HG03520 (cell line): ENCODE measurements around the gene TACR2.

ENCODE experiments used
- ATAC-seq: cut with Tn5 transposase; IDR thresholded peaks from one replicate; pipeline ENCODE4 v1.9.1; 2021; ENCODE audit warnings: mild to moderate bottlenecking, moderate library complexity; ENCODE audit not compliant: unreplicated experiment

TACR2 gene

GRCh38 chr10:69405221-69405620 is 11.5 kb downstream of the TACR2 start:
- no peak for ATAC-seq

DNA sequence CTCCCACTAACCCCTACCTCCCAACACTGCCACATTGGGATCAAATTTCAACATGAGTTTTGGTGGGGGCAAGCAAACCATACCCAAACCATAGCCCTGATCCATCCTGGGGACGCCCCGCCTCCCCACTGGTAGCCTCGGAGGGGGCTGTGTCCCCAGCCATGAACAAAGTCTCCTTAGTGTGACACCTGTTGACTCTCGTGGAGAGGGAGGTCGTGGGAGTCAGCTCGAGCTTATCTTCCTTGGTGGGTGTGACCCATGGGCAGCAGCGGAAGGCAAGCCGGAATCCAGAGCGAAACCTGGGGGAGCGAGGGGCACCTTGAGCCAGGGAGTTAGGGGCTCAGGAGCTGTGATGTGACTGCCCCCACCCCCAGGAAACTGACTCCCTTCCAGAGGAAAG is 11.9 kb downstream of the TACR2 start:
- ATAC-seq, result no peak

DNA sequence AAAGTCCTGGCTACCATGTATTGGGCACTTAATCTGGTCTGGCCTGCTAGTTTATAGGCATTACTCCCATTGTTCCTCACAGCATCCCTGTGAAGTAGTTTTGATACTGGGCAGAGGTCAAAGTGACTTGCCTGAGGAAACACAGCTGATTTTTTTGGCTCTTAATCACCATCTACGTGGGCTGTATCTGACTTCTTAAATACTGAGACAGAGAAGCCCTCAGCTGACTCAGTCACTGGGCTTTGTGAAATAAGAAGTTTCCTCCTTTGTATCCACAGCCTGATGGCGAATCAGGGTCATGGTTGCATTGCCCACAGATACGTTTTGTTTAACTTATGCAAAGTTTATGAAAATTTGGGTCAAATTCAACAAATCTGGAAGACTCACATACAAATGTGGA is 13.2 kb downstream of the TACR2 start:
- no peak for ATAC-seq

DNA sequence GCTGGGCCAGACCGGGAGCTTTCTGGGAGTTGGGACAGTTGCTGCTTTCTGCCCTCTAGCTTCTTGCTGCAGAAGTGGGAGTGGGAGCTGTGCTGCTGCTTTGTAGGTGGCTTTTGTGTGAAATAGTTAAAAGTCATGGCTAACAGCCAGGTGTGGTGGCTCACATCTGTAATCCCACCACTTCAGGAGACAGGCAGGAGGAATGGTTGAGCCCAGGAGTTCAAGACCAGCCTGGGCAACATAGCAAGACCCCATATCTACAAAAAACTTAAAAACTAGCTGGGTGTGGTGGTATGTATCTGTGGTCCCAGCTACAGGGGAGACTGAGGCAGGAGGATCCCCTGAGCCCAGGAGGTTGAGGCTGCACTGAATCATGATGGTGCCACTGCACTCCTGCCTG is 13.7 kb downstream of the TACR2 start:
- ATAC-seq, result no peak

DNA sequence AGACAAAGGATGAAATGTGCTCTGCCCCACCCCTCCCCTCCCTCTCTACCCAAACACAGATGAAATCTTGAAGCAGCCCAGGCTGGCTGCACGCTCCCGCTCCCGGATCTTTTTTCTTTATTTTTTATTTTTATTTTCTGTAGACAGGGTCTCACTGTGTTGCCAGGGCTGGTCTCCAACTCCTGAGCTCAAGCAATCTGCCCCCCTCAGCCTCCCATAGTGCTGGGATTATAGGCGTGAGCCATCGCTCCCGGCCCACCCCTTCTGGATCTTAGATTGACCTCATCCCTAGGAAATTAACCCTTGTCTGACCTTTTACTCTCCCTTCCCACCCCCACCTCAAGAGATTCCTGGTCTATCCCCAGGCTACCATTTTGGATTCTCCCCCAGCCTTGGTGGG is 14.3 kb downstream of the TACR2 start:
- ATAC-seq, result no peak

DNA sequence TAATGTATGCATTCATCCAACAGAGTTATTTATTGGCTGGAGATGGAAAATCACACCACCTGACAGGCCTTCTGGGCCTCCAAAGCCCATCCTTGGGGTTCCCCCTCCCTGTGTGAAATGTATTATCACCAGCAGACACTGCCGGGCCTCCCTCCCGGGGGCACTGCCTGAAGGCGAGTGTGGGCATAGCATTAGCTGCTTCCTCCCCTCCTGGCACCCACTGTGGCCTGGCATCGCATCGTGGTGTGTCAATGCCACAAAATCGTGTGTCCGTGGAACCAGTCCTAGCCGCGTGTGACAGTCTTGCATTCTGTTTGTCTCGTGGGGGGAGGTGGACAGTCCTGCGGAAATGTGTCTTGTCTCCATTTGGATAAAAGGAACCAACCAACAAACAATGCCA is 15.3 kb downstream of the TACR2 start:
- no peak for ATAC-seq

DNA sequence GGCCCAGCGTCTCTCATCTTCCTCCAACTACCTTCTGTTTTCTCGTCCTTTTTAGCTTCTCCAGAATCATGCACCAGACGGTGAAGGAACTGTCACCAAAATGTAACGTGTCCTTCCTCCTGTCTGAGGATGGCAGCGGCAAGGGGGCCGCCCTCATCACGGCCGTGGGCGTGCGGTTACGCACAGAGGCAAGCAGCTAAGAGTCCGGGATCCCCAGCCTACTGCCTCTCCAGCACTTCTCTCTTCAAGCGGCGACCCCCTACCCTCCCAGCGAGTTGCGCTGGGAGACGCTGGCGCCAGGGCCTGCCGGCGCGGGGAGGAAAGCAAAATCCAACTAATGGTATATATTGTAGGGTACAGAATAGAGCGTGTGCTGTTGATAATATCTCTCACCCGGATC is 15.8 kb downstream of the TACR2 start:
- ATAC-seq, result no peak

DNA sequence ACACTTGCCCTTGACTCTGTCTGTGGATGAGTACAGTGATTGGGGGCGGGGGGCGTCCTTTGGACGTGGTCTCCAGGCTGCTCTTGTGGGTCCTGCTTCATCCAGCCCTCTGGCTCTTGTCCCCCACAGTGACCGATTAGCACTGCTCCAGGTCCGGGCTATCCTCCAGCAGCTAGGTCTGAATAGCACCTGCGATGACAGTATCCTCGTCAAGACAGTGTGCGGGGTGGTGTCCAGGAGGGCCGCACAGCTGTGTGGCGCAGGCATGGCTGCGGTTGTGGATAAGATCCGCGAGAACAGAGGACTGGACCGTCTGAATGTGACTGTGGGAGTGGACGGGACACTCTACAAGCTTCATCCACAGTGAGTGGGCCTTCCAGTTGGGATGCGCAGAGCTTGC is 18.3 kb downstream of the TACR2 start:
- ATAC-seq, result no peak

- no peak for ATAC-seq
Measured at GRCh38 chr10:69397972-69398371, 18.7 kb downstream of the TACR2 start.

GRCh38 chr10:69394020-69394419 is 22.7 kb downstream of the TACR2 start:
- no peak for ATAC-seq

- peak; percentile 63 for ATAC-seq
Measured at GRCh38 chr10:69392481-69393000, 24.2 kb downstream of the TACR2 start.

DNA sequence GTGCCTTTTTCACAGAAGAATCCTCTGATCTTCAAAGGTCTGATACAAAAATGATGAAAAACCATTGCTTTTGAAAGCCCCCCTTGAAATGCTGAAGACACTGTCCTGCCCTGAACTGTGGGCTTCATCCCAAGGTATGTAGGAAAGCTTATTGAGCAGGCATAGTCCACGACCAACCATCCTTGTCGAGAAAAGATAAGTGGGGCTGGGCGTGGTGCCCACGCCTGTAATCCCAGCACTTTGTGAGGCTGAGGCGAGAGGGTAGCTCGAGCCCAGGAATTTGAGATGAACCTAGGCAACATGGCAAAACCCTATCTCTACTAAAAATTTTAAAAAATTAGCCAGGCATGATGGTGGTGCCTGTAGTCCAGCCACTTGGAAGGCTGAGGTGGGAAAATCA is 25.6 kb downstream of the TACR2 start:
- ATAC-seq, result no peak

GRCh38 chr10:69389827-69390490 is 26.8 kb downstream of the TACR2 start:
- ATAC-seq, result no peak

DNA sequence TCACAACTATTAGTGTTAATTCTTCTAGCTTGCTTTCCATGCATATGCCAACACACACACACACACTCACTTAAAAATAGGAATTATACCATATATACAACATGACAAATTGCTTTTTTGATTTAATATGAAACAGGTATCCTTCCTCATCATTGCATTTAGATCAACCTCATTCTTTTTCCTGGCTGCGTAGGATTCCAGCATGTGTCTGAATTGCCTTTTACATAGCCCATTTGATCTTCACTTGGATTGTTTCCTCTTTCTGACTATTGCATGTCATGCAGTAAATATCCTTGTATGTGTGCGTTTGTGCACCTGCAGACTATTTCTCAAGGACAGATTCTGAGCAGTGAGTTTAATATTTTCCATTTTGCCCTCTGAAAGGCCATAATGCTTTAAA is 28.2 kb downstream of the TACR2 start:
- ATAC-seq, result no peak

DNA sequence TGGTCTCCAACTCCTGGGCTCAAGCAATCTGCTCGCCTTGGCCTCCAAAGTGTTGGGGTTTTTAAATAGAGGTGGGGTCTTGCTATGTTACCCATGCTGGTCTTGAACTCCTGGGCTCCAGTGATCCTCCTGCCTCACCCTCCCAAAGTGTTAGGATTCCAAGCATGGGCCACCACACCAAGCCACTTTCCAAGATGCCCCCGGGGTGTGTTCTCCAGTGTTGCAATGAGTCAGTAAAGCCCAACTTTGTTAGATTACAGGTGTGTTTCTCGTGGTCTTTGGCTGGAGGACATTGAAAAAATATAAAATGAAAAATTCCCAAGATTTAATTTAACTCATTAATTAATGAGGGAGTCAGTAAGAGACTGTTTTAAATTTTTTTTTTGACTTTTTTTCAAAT is 29.2 kb downstream of the TACR2 start:
- no peak for ATAC-seq

- no peak for ATAC-seq
Measured at GRCh38 chr10:69385454-69386350, 31.0 kb downstream of the TACR2 start.

DNA sequence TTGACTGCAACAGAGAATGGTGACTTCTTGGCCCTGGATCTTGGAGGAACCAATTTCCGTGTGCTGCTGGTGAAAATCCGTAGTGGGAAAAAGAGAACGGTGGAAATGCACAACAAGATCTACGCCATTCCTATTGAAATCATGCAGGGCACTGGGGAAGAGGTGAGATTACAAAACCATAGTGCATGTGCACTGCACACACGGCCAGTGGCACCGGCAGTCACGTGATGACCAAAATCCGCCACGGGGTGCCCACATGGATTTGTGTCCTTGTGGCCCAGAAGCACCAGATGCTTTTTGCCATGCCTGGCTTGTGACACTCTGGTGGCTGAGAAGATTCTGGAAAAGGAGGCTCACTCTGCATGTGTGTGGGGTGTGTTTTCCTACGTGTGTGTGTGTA is 32.4 kb downstream of the TACR2 start:
- no peak for ATAC-seq

DNA sequence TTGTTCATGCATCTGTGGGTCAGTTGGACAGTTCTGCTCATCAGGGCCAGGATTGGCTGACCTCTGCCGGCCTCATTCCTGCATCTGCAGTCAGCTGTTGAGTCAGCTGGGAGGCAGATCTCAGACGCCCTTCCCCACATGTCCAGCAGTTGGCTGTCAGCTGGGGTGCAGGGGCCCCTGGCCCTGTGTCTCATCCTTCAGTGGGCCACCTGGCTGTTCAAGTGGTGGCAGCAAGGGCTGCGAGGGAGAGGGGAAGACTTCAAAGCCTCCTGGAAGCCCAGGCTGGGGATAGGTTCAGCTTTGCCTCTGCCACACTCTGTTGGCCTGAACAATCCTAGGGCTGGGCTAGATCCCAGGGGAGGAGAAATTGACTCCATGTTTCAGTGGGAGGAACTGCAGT is 33.2 kb downstream of the TACR2 start:
- ATAC-seq, result no peak

DNA sequence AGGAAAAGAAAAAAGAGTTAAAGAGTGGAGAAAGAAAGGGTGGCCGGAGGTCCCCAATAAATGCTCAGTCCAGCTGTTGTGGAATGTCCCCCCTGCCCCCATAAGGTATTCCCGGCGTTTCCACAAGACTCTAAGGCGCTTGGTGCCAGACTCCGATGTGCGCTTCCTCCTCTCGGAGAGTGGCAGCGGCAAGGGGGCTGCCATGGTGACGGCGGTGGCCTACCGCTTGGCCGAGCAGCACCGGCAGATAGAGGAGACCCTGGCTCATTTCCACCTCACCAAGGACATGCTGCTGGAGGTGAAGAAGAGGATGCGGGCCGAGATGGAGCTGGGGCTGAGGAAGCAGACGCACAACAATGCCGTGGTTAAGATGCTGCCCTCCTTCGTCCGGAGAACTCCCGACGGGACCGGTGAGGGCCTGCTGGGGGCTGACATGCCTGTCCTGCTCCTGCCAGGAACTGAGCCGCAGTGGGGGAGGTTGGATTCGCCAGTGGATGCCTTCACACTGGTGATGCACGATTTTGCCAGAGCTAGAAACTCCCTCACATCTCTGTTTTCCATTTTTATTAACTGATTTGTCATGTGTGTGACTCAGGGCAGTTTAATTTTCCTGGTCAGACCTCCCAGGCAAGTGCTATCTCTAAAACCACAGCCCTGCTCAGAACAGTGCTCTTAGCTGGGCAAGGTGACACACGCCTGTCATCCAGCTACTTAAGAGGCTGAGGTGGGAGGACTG is 34.2 kb downstream of the TACR2 start:
- no peak for ATAC-seq

DNA sequence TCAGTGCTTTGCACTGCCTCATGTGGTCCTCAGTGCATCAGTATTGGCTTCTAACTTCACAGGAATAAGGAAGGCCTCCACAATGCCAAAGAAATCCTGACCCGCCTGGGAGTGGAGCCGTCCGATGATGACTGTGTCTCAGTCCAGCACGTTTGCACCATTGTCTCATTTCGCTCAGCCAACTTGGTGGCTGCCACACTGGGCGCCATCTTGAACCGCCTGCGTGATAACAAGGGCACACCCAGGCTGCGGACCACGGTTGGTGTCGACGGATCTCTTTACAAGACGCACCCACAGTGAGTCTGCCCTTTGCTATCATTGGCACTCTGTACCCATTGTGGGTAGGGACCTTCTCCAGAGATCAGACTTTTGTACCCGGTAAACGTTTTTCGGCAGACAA is 36.9 kb downstream of the TACR2 start:
- no peak for ATAC-seq

DNA sequence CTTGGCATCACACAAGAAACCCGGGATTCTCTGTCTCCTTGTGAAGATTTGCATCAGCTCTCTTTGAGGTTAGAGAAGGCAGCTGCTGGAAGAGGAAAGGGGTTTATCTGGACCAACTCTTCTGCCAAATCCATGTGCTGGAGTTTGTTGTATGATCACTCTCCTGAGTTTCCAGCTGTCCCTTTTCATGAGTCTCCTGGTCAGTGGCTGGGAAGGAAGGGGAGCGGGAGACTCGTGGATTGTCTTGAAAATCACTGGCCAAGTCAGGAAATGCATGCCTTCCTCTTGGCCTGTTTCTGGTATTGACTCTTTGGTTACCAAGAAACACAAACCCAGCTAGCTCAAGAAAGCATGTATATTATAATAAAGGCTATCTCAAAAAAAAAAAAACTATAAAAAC is 38.8 kb downstream of the TACR2 start:
- no peak for ATAC-seq

DNA sequence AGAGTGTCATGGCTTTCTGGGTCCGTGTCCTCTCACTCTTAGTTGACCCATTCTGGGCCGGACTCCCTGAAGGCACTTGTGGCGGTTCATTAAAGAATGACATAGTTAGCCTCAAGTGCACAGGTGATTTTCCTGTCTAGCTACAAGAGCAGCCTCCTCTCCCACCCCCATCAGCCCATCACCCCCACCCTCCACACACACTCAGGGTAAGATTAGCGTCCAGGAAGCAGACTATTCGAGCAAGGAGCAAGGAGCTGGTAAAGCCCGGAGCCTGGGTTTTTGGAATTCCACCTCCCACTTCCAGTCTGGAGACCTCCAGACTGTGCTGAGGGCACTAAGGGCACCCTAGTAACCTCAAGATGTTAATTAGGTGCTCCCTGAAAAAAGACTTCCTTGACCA is 39.5 kb downstream of the TACR2 start:
- no peak for ATAC-seq
